GM21576 (cell line): ENCODE measurements around the gene CFAP77.

ENCODE experiments used
- ATAC-seq: cut with Tn5 transposase; IDR thresholded peaks from one replicate; pipeline ENCODE4 v1.9.1; 2021; ENCODE audit warnings: mild to moderate bottlenecking, moderate library complexity; ENCODE audit not compliant: unreplicated experiment

CFAP77 gene

GRCh38 chr9:132514011-132514744 is 104.2 kb downstream of the CFAP77 start:
- no peak for ATAC-seq

GRCh38 chr9:132514821-132515220 is 104.8 kb downstream of the CFAP77 start:
- ATAC-seq: no peak

- no peak for ATAC-seq
Measured at GRCh38 chr9:132516301-132516700, 106.3 kb downstream of the CFAP77 start.

- ATAC-seq: no peak
Measured at GRCh38 chr9:132516911-132517310, 106.9 kb downstream of the CFAP77 start.

GRCh38 chr9:132517815-132518550 is 108.0 kb downstream of the CFAP77 start:
- no peak for ATAC-seq

GRCh38 chr9:132518626-132519025 is 108.6 kb downstream of the CFAP77 start:
- no peak for ATAC-seq

- no peak for ATAC-seq
Measured at GRCh38 chr9:132519033-132519432, 109.0 kb downstream of the CFAP77 start.

GRCh38 chr9:132520612-132521011 is 110.6 kb downstream of the CFAP77 start:
- ATAC-seq: no peak

- no peak for ATAC-seq
Measured at GRCh38 chr9:132525308-132526023, 115.5 kb downstream of the CFAP77 start.

- ATAC-seq: no peak
Measured at GRCh38 chr9:132531195-132531594, 121.2 kb downstream of the CFAP77 start.

GRCh38 chr9:132531710-132532570 is 121.9 kb downstream of the CFAP77 start:
- ATAC-seq: no peak

GRCh38 chr9:132534832-132535231 is 124.8 kb downstream of the CFAP77 start:
- no peak for ATAC-seq

GRCh38 chr9:132536124-132536523 is 126.1 kb downstream of the CFAP77 start:
- ATAC-seq: no peak

- ATAC-seq: no peak
Measured at GRCh38 chr9:132537352-132537751, 127.3 kb downstream of the CFAP77 start.

GRCh38 chr9:132538071-132538470 is 128.1 kb downstream of the CFAP77 start:
- no peak for ATAC-seq

- ATAC-seq: no peak
Measured at GRCh38 chr9:132539096-132539495, 129.1 kb downstream of the CFAP77 start.

- no peak for ATAC-seq
Measured at GRCh38 chr9:132541051-132541450, 131.0 kb downstream of the CFAP77 start.

- ATAC-seq: no peak
Measured at GRCh38 chr9:132541870-132542830, 132.1 kb downstream of the CFAP77 start.

GRCh38 chr9:132543251-132543650 is 133.2 kb downstream of the CFAP77 start:
- no peak for ATAC-seq

GRCh38 chr9:132543960-132544359 is 133.9 kb downstream of the CFAP77 start:
- ATAC-seq: no peak
